ENCODE results near the gene LBR. TPM values are rescaled to one million over a fixed set of nuclear protein-coding genes. Genes with fewer than 3 reads are reported as not detected.

The LBR gene
- total RNA-seq, 1 experiment from 2014 or later: 72.5 TPM

- no peak for DNase-seq (ENCODE audit: low spot score)
These were observed 18.7 kb upstream of the LBR start for GRCh38 chr1:225446595-225446960.

- peak; percentile 48 for DNase-seq (ENCODE audit: low spot score)
These were observed 18.1 kb upstream of the LBR start for GRCh38 chr1:225445639-225446594.

- no peak for DNase-seq (ENCODE audit: low spot score)
These were observed 14.3 kb upstream of the LBR start for GRCh38 chr1:225442123-225442505.

- DNase-seq (ENCODE audit: low spot score): no peak
These were observed 13.7 kb upstream of the LBR start for GRCh38 chr1:225441314-225442122.

GRCh38 chr1:225440380-225441221, 12.8 kb upstream of the LBR start:
- no peak for DNase-seq (ENCODE audit: low spot score)

- DNase-seq (ENCODE audit: low spot score): no peak
These were observed 10.0 kb upstream of the LBR start for GRCh38 chr1:225437710-225438437.

GRCh38 chr1:225435957-225436392, 8.1 kb upstream of the LBR start:
- no peak for DNase-seq (ENCODE audit: low spot score)

GRCh38 chr1:225435487-225435886, 7.6 kb upstream of the LBR start:
- no peak for DNase-seq (ENCODE audit: low spot score)

- no peak for DNase-seq (ENCODE audit: low spot score)
These were observed 7.2 kb upstream of the LBR start for GRCh38 chr1:225435076-225435475.

- DNase-seq (ENCODE audit: low spot score): no peak
These were observed 6.2 kb upstream of the LBR start for GRCh38 chr1:225434046-225434445.

- no peak for DNase-seq (ENCODE audit: low spot score)
These were observed 3.4 kb upstream of the LBR start for GRCh38 chr1:225431081-225431863.

- DNase-seq (ENCODE audit: low spot score): no peak
These were observed 2.5 kb upstream of the LBR start for GRCh38 chr1:225430301-225430700.

GRCh38 chr1:225428881-225429455, 1.1 kb upstream of the LBR start:
- DNase-seq (ENCODE audit: low spot score): no peak

GRCh38 chr1:225428068-225428880, 436 bp upstream of the LBR start:
- DNase-seq (ENCODE audit: low spot score): peak; percentile 78

- DNase-seq (ENCODE audit: low spot score): no peak
These were observed 1.2 kb downstream of the LBR start for GRCh38 chr1:225426395-225427234.

- DNase-seq (ENCODE audit: low spot score): peak; percentile 75
These were observed 2.5 kb downstream of the LBR start for GRCh38 chr1:225425201-225425786.

- DNase-seq (ENCODE audit: low spot score): peak; percentile 76
These were observed 3.2 kb downstream of the LBR start for GRCh38 chr1:225424562-225425200.

All from A172 (cell line).